ENCODE data around the gene AIFM1.

AIFM1 gene

GRCh38 chrX:130162094-130162735, 3.4 kb downstream of the AIFM1 start:
- TF ChIP-seq CTCF (IDR thresholded peaks at IDR 0.05; ENCODE audit: low read depth, low read length, missing control alignments) = no peak
- no peak for DNase-seq (ENCODE audit: extremely low read depth, low read depth)
- no peak overlapping the region for H3K4me3 ChIP-seq (replicated peaks; ENCODE audit: low read depth, low read length)

- no peak for DNase-seq (ENCODE audit: extremely low read depth, low read depth)
- no peak overlapping the region for H3K4me3 ChIP-seq (replicated peaks; ENCODE audit: low read depth, low read length)
- no peak for TF ChIP-seq CTCF (IDR thresholded peaks at IDR 0.05; ENCODE audit: low read depth, low read length, missing control alignments)
Measured at GRCh38 chrX:130159776-130160175, 5.9 kb downstream of the AIFM1 start.

GRCh38 chrX:130158311-130158710, 7.3 kb downstream of the AIFM1 start:
- no peak overlapping the region for H3K4me3 ChIP-seq (replicated peaks; ENCODE audit: low read depth, low read length)
- DNase-seq (ENCODE audit: extremely low read depth, low read depth) = no peak
- TF ChIP-seq CTCF (IDR thresholded peaks at IDR 0.05; ENCODE audit: low read depth, low read length, missing control alignments) = no peak

- no peak for TF ChIP-seq CTCF (IDR thresholded peaks at IDR 0.05; ENCODE audit: low read depth, low read length, missing control alignments)
- no peak for DNase-seq (ENCODE audit: extremely low read depth, low read depth)
Measured at GRCh38 chrX:130155564-130155963, 10.1 kb downstream of the AIFM1 start.

GRCh38 chrX:130147631-130148030, 18.0 kb downstream of the AIFM1 start:
- TF ChIP-seq CTCF (IDR thresholded peaks at IDR 0.05; ENCODE audit: low read depth, low read length, missing control alignments) = no peak
- H3K4me3 ChIP-seq (replicated peaks; ENCODE audit: low read depth, low read length) = no peak overlapping the region
- no peak for DNase-seq (ENCODE audit: extremely low read depth, low read depth)

More at GRCh38 chrX:130155564-130155963, 10.1 kb downstream of the AIFM1 start:
- H3K4me3 ChIP-seq (replicated peaks; ENCODE audit: low read depth, low read length) = no peak overlapping the region

- no peak overlapping the region for H3K4me3 ChIP-seq (replicated peaks; ENCODE audit: low read depth, low read length)
- TF ChIP-seq CTCF (IDR thresholded peaks at IDR 0.05; ENCODE audit: low read depth, low read length, missing control alignments) = no peak
- DNase-seq (ENCODE audit: extremely low read depth, low read depth) = no peak
Measured at GRCh38 chrX:130145123-130145522, 20.5 kb downstream of the AIFM1 start.

- H3K4me3 ChIP-seq (replicated peaks; ENCODE audit: low read depth, low read length) = no peak overlapping the region
- no peak for DNase-seq (ENCODE audit: extremely low read depth, low read depth)
- no peak for TF ChIP-seq CTCF (IDR thresholded peaks at IDR 0.05; ENCODE audit: low read depth, low read length, missing control alignments)
Measured at GRCh38 chrX:130144509-130144908, 21.1 kb downstream of the AIFM1 start.

All from HFF-Myc (cell line).